Hippocampal formation (tissue), 2 donors: ENCODE data around the gene TARBP2.
"Not testable (repeated sequence)": the region's sequence is repeated elsewhere in the genome, so short reads cannot be mapped to it uniquely, and the experiment has no call there.

Source experiments
- DNase-seq, 2 donors: peaks; one replicate each; lab custom pipeline; 2025; lab: John Stamatoyannopoulos, UW

Gene TARBP2

GRCh38 chr12:53513712-53514410 lies 12.8 kb downstream of the TARBP2 start:
- DNase-seq, result no peak

- no peak for DNase-seq
Measured at GRCh38 chr12:53514628-53515290, 13.7 kb downstream of the TARBP2 start.

DNA sequence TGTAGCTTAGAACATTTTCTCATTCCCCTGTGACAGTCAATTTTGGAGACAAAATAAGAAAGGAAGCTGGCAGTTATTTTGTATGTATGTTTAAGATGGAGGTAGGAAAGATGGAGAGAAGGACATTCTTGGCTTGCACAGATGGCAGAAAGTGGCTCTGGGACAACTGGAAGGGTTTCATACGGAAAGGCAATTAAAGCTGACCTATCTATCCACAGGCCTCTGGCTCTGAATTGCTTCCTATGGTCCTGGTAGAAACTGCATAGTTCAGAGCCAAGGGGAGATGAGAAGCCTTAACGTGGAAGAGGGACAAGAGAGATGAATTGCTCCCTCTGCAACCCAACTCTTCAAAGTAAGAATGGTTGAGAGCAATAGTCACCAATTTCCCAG lies 14.2 kb downstream of the TARBP2 start:
- DNase-seq, result no peak

- no peak for DNase-seq
Measured at GRCh38 chr12:53516758-53517455, 15.8 kb downstream of the TARBP2 start.

GRCh38 chr12:53518381-53518780 lies 17.3 kb downstream of the TARBP2 start:
- DNase-seq, result no peak

DNA sequence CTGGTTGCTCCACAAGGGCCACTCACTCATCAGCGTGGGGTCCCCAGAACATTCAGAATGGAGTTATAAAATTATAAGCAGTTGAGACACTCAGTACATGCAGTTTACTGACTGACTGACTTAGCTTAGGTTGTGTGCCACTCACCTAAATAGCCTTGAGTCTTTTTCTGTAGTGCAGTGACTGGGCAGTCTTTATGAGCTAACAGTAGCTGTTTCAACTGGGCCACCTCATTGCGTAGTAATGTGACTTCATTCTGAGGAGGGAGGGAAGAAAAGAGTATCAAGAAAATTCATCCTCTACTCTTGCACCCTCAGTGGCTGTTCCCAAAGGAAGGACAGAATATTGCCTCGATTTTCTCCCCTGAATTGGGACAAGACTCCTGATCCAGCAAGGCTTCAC lies 22.0 kb downstream of the TARBP2 start:
- no peak for DNase-seq

- no peak for DNase-seq
Measured at GRCh38 chr12:53524476-53524875, 23.4 kb downstream of the TARBP2 start.

DNA sequence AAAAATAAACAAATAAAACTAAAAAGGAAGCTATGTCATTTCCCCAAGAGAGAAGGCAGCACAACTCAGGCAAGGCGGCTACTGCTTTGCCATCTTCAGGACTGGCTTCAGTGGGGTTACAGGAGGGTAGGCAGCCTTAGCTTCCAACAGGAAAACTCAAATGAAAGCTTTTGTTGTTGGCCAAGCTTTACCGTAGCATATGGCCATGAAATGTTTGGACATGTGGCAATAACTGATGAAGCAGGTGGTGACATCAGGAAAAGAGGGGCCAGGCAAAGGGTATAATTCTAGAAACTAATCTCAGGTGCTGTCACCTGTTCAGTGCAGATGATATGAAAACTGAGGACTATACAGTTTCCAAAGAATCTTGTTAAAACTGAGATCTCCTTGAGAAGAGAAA lies 29.0 kb downstream of the TARBP2 start:
- no peak for DNase-seq

- DNase-seq, result no peak
Measured at GRCh38 chr12:53530920-53531319, 29.8 kb downstream of the TARBP2 start.

- no peak for DNase-seq
Measured at GRCh38 chr12:53532021-53532420, 30.9 kb downstream of the TARBP2 start.

GRCh38 chr12:53532524-53533445 lies 31.7 kb downstream of the TARBP2 start:
- no peak for DNase-seq

DNA sequence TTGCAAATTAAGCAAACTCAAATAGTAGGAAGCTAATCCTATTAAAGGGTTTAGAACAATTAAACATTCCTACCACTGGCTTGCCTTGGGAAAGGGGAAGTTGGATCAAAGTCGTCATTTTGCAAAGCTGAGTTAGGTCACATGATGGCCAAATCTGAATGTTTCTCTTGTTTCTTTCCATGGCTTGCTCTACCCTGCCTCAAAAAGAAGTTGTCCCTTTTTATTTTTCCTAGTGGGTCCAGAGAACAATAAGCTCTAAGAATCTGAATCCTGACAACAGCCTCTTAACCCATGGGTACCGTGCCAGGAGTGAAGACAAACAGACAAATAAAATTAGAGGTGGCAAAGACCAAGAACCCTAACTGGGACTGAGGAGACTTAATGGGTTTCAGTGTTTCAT lies 32.4 kb downstream of the TARBP2 start:
- DNase-seq, result peak in 1 of 2 donors; percentile 62

GRCh38 chr12:53536962-53537361 lies 35.9 kb downstream of the TARBP2 start:
- DNase-seq, result no peak

DNA sequence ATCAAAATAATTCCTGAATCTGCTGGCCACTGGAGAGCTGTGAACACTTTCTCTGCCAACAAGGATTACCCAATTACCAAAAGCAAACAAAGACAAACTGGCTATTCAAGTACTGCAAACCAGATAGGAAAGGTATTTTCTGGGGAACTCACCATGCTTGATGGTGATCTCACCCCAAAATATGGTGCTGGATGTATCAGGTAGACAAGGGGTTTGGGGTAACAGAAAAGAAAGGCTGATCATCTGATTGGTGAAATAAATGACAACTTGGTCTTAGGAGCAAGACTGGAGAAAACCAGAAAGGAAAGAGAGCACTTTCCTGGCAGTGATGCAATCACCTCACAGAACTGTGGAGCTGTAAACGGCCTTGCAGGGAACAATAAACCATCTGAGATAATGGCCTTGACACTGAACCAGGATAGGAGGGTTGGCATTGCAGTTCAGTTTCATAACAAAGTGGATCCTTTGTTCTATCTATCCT lies 37.2 kb downstream of the TARBP2 start:
- DNase-seq, result peak; percentile 24 to 54

- no peak for DNase-seq
Measured at GRCh38 chr12:53539526-53539925, 38.4 kb downstream of the TARBP2 start.

DNA sequence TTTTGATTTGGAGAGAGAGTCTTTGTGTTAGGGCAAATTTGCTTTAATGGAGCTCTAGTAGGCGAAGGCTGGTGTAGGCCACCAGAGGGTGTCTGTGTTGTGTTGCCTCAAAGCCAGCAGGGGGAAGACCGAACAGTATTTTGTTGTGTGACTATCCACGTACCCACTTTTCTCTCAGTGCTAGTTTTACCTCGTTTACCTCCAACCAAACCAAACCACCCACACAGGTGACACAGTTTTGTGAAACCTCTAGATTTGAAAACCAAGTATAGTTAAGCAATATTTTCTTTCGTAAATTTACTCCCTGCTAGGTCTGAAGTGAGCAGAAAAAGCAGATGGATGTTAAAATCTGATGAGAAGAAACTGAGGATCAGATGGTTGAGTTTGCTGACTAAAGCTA lies 42.5 kb downstream of the TARBP2 start:
- peak; percentile 60 to 91 for DNase-seq

- DNase-seq, result not testable (repeated sequence)
Measured at GRCh38 chr12:53548354-53548753, 47.3 kb downstream of the TARBP2 start.

DNA sequence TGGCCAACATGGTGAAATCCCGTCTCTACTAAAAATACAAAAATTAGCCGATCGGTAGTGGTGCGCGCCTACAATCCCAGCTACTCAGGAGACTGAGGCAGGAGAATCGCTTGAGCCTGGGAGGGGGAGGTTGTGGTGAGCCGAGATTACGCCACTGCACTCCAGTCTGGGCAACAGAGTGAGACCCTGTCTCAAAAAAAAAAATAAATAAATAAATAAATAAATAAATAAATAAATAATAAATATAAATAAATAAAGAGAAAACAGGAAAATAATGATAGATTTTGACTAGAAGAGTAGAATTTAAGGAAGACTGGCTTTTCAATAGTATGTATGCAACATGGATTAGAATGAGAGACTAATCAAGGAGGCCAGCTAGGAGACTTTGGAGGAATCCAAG lies 49.0 kb downstream of the TARBP2 start:
- not testable (repeated sequence) for DNase-seq

GRCh38 chr12:53550595-53550994 lies 49.5 kb downstream of the TARBP2 start:
- DNase-seq, result no peak

- no peak for DNase-seq
Measured at GRCh38 chr12:53551889-53552291, 50.8 kb downstream of the TARBP2 start.

- no peak for DNase-seq
Measured at GRCh38 chr12:53552361-53553327, 51.6 kb downstream of the TARBP2 start.
